PC-9 (cell line): Measurements from ENCODE around the gene CNKSR3. TPM values are rescaled to one million over a fixed set of nuclear protein-coding genes. Genes with fewer than 3 reads are reported as not detected.
A peak's percentile ranks its signal among the peaks of the same experiment; 100 is the strongest.

Experiments
- BruUV-seq: library from RNA; stranded (reverse); fragments of 400-500 nt; replicated peaks from 2 replicates; lab custom pipeline; 2021; lab: Mats Ljungman, UMichigan
- CTCF ChIA-PET: fragments of 300-600 bp; sonication (Branson Sonifier 250); formaldehyde crosslinking; loops from one replicate; lab custom pipeline; 2022; ENCODE audit warnings: antibody characterized with exemption; lab: Charles Lee
- POLR2A ChIA-PET: fragments of 300-600 bp; sonication (Branson Sonifier 250); formaldehyde crosslinking; loops from one replicate; lab custom pipeline; 2022; ENCODE audit warnings: antibody characterized with exemption; ENCODE audit not compliant: unreplicated experiment; lab: Charles Lee
- DNase-seq, 2 experiments: peaks; one replicate each; pipeline versions ENCODE4 v3.0.0 to v3.0.0-alpha.2; 2015 to 2022; ENCODE audit warnings: mixed read lengths in 1 of 2
- H2AFZ ChIP-seq: fragments of 200-600 bp; sonication (generic); 2 replicates; pipeline ENCODE4 v1.8.1; 2017; ENCODE audit warnings: antibody characterized with exemption
- H3F3A ChIP-seq: fragments of 200-600 bp; sonication (generic); 2 replicates; pipeline ENCODE4 v1.8.1; 2017; ENCODE audit warnings: antibody characterized with exemption, mild to moderate bottlenecking, low read depth; ENCODE audit not compliant: insufficient read depth
- H3K27ac ChIP-seq: fragments of 200-600 bp; sonication (generic); 2 replicates; pipeline ENCODE4 v1.6.1; 2016; ENCODE audit warnings: mixed run types
- H3K27me3 ChIP-seq: fragments of 200-600 bp; sonication (generic); 2 replicates; pipeline ENCODE4 v1.6.1; 2016; ENCODE audit warnings: low read depth, mixed run types; ENCODE audit not compliant: insufficient read depth
- H3K36me3 ChIP-seq: fragments of 200-600 bp; sonication (generic); 2 replicates; pipeline ENCODE4 v1.6.1; 2016; ENCODE audit warnings: low read depth, mixed run types
- H3K4me1 ChIP-seq: fragments of 200-600 bp; sonication (generic); replicated peaks from 2 replicates; pipeline ENCODE4 v1.6.1; 2016; ENCODE audit warnings: mixed run types; ENCODE audit not compliant: insufficient read depth
- H3K4me2 ChIP-seq: fragments of 200-600 bp; sonication (generic); 2 replicates; pipeline ENCODE4 v1.6.1; 2017; ENCODE audit warnings: mixed run types
- H3K4me3 ChIP-seq: fragments of 200-600 bp; sonication (generic); 2 replicates; pipeline ENCODE4 v1.6.1; 2016; ENCODE audit warnings: mixed run types
- H3K79me2 ChIP-seq: fragments of 200-600 bp; sonication (generic); 2 replicates; pipeline ENCODE4 v1.6.1; 2017; ENCODE audit warnings: low read depth, mixed run types
- H3K9me2 ChIP-seq: fragments of 200-600 bp; sonication (generic); 2 replicates; pipeline ENCODE4 v1.8.1; 2017; ENCODE audit warnings: mild to moderate bottlenecking; ENCODE audit not compliant: insufficient read depth
- H3K9me3 ChIP-seq: fragments of 200-600 bp; sonication (generic); 2 replicates; pipeline ENCODE4 v1.8.1; 2016; ENCODE audit warnings: low read depth; ENCODE audit not compliant: insufficient read depth
- H4K20me1 ChIP-seq: fragments of 200-600 bp; sonication (generic); 2 replicates; pipeline ENCODE4 v1.8.1; 2017; ENCODE audit not compliant: insufficient read depth
- CTCF ChIP-seq: fragments of 200-600 bp; sonication (generic); conservative IDR thresholded peaks from 2 replicates; pipeline ENCODE4 v1.6.1; 2017; ENCODE audit warnings: mixed run types, antibody characterized with exemption, mild to moderate bottlenecking, moderate library complexity
- EZH2 ChIP-seq: fragments of 200-600 bp; sonication (generic); IDR thresholded peaks from 2 replicates; pipeline ENCODE4 v1.8.0; 2017; ENCODE audit warnings: antibody characterized with exemption, low read depth
- intact Hi-C: fragments of 100-400 bp; cut with micrococcal nuclease; formaldehyde crosslinking; loops from one replicate; pipeline ENCODE4 v1.10.0; 2022; ENCODE audit not compliant: unreplicated experiment
- total RNA-seq: library from RNA; stranded (reverse); gene quantifications from 2 replicates; pipeline ENCODE4 v1.2.3, GENCODE V29; 2021

The CNKSR3 gene
- total RNA-seq, 1 experiment from 2014 or later, result 4.7 TPM

GRCh38 chr6:154509421-154510143 lies 903 bp downstream of the CNKSR3 start:
- no peaks in the 10 kb centered on the region for H3K27me3 ChIP-seq
- ChIA-PET POLR2A (interaction anchor here (0.7 kb wide), 2 partner anchors 46 to 139 kb away, joined by 3 to 6 read pairs; no protein-coding TSS in a partner anchor), CTCF (no interaction called here)
- peak in 1 of 2 experiments; percentile 29 for DNase-seq
- peak overlapping the region; percentile 66 for H3K27ac ChIP-seq
- peaks cover 23% of the 10 kb centered on the region for H3K4me1 ChIP-seq
- H2AFZ ChIP-seq, result peak overlapping the region; percentile 97
- peak overlapping the region; percentile 98 for H3K4me2 ChIP-seq
- intact Hi-C loops, result loop anchor here (1.0 to 10.0 kb wide), 4 partner anchors 99 to 353 kb away; no protein-coding TSS in a partner anchor
- peak overlapping the region; percentile 94 for H3K4me3 ChIP-seq
- peaks cover 15% of the 10 kb centered on the region; the same call in 1 of the 2 replicates for H3F3A ChIP-seq
- no peaks in the 10 kb centered on the region for H3K79me2 ChIP-seq
- H4K20me1 ChIP-seq, result no peaks in the 10 kb centered on the region
- H3K36me3 ChIP-seq, result no peaks in the 10 kb centered on the region
- no peaks in the 10 kb centered on the region for H3K9me3 ChIP-seq
- H3K9me2 ChIP-seq, result no peaks in the 10 kb centered on the region
- no peak for TF ChIP-seq CTCF
- TF ChIP-seq EZH2, result no peak
- BruUV-seq, result no TSS peak

DNA sequence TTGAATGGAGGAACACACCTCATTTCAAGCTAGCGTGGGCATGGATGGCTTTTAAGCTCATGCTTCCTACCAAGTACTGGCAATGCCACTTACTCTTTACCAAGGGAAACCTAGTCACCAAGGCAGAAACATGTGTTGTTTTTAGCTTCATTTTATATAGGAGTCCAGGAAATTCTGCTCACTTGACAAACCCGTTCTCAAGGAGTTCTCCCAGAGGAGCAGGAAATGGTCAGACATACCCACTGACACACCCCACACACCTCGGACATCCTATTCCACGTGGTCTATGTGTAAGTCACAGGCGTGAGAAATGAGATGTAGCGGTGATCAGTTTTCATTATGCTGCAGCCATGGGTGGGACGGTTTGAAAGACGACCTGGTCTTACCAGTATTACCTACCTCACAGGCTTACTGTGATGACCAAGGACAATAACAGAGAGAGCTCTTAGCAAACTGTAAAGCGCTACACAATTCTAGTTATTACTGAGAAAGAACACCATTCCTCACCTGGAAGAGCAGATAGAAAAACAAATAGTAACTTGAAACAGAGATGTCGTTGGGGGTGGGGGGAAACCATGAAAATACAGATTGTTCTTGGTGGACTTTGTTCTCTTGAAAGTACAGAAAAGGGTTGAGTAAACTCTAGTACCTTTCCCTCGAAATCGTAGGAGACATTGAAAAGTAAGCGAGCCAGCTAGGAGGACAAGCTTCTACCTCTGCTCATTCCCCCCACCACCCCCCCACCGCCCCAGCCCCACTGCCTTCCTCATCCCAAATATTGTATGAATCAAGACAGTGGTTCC lies 1.7 kb downstream of the CNKSR3 start:
- Histone ChIP-seq H3K27ac (no peak overlapping the region; the same call in 1 of the 2 replicates), H3K4me1 (peaks cover 23% of the 10 kb centered on the region), H3K4me3 (peak overlapping the region; percentile 94; the same call in 1 of the 2 replicates), H3K36me3 (no peaks in the 10 kb centered on the region), H3K9me2 (no peaks in the 10 kb centered on the region), H4K20me1 (no peaks in the 10 kb centered on the region), H3K4me2 (peak overlapping the region; percentile 98), H3F3A (peaks cover 15% of the 10 kb centered on the region; the same call in 1 of the 2 replicates), H2AFZ (no peak overlapping the region), H3K79me2 (no peaks in the 10 kb centered on the region), H3K27me3 (no peaks in the 10 kb centered on the region), H3K9me3 (no peaks in the 10 kb centered on the region)
- BruUV-seq, result TSS peak; percentile 50
- no peak for TF ChIP-seq CTCF
- no peak for TF ChIP-seq EZH2
- peak; percentile 53 to 87 for DNase-seq
- ChIA-PET CTCF (no interaction called here), POLR2A (interaction anchor here (0.5 kb wide), 1 partner anchor 240 kb away, joined by 6 read pairs; no protein-coding TSS in a partner anchor)
- intact Hi-C loops, result loop anchor here (2.0 kb wide), 1 partner anchor 98 kb away; no protein-coding TSS in a partner anchor

DNA sequence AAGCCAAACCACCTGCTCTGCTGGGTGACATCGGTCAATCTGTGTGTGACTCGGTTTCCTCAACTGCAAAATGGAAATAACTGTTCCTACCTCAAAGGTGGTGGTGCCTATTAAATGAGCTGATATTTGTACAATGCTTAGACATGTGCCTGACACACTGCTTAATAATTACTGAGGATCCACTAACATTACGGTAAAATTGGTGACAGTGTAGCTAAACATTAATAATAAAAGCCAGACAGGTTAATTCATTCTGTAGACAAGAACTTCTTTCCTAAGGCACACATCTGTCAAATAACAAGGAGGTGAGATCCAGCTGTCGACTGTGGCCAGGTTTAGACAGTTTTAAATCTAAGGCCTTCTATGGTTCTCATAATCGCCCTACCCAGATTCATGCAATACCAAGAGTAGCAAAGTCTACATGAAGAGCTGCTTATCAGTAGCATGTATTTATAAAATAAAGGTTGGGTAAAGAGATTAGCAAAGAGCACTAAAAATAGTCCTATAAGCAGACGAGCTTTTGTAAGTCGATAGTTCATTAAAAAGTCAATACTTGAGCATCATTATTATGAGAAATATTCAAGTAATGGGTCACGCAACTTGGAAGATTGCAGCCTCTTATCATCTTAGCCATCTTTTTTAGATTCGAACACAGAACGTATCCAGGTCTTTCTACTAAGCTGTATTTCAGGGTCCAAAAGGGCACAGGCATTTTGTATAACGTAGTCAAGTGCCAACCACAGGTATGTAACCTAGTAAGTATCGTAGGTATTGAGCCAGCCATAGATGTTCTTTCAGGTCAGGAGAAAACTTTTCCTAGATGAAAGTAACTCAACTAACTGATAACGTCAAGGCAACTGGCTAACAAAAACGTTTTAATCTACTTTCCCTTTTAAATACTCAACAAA lies 3.2 kb downstream of the CNKSR3 start:
- ChIA-PET CTCF (no interaction called here), POLR2A (no interaction called here)
- peaks cover 23% of the 10 kb centered on the region for H3K4me1 ChIP-seq
- TF ChIP-seq EZH2, result no peak
- no peak for TF ChIP-seq CTCF
- H3K4me2 ChIP-seq, result no peak overlapping the region
- no peaks in the 10 kb centered on the region for H3K9me2 ChIP-seq
- DNase-seq, result no peak
- no peak overlapping the region for H3K4me3 ChIP-seq
- no peak overlapping the region for H3K27ac ChIP-seq
- H2AFZ ChIP-seq, result no peak overlapping the region
- no peaks in the 10 kb centered on the region for H4K20me1 ChIP-seq
- H3K36me3 ChIP-seq, result no peaks in the 10 kb centered on the region
- peaks cover 15% of the 10 kb centered on the region; the same call in 1 of the 2 replicates for H3F3A ChIP-seq
- intact Hi-C loops, result no loop called here
- no peaks in the 10 kb centered on the region for H3K9me3 ChIP-seq
- BruUV-seq, result no TSS peak
- H3K79me2 ChIP-seq, result no peaks in the 10 kb centered on the region
- H3K27me3 ChIP-seq, result no peaks in the 10 kb centered on the region
